Karpas-422 (cell line): ENCODE measurements around the gene ARHGAP22. TPM values are rescaled to one million over a fixed set of nuclear protein-coding genes. Genes with fewer than 3 reads are reported as not detected.

Source experiments
- DNase-seq: peaks from one replicate; pipeline ENCODE4 v3.0.0-alpha.2; 2015
- H2AFZ ChIP-seq: fragments of 200-600 bp; sonication (generic); 2 replicates; pipeline ENCODE4 v1.6.1; 2014; ENCODE audit warnings: antibody characterized with exemption, low read length, mixed read lengths
- H3K27ac ChIP-seq: fragments of 200-600 bp; sonication (generic); 2 replicates; pipeline ENCODE4 v1.5.1; 2014; ENCODE audit warnings: mild to moderate bottlenecking, low read length, moderate library complexity
- H3K27me3 ChIP-seq: fragments of 200-600 bp; sonication (generic); 2 replicates; pipeline ENCODE4 v1.6.1; 2014; ENCODE audit warnings: low read length, mixed read lengths
- H3K36me3 ChIP-seq: fragments of 200-600 bp; sonication (generic); 2 replicates; pipeline ENCODE4 v1.6.1; 2014; ENCODE audit warnings: low read length, mixed read lengths; ENCODE audit not compliant: insufficient read depth
- H3K4me1 ChIP-seq: fragments of 200-600 bp; sonication (generic); 2 replicates; pipeline ENCODE4 v1.6.1; 2014; ENCODE audit warnings: mild to moderate bottlenecking, low read length, mixed read lengths
- H3K4me2 ChIP-seq: fragments of 200-600 bp; sonication (generic); 2 replicates; pipeline ENCODE4 v1.6.1; 2014; ENCODE audit warnings: low read length, low read depth, mild to moderate bottlenecking; ENCODE audit not compliant: poor library complexity, severe bottlenecking
- H3K4me3 ChIP-seq: fragments of 200-600 bp; sonication (generic); 2 replicates; pipeline ENCODE4 v1.5.1; 2014; ENCODE audit warnings: mild to moderate bottlenecking, antibody characterized with exemption, low read length, mixed read lengths
- H3K79me2 ChIP-seq: fragments of 200-600 bp; sonication (generic); 2 replicates; pipeline ENCODE4 v1.6.1; 2014; ENCODE audit warnings: mild to moderate bottlenecking, low read length, mixed read lengths
- H3K9ac ChIP-seq: fragments of 200-600 bp; sonication (generic); 2 replicates; pipeline ENCODE4 v1.6.0; 2014; ENCODE audit warnings: low read length
- H3K9me2 ChIP-seq: fragments of 200-600 bp; sonication (generic), shearing (Covaris generic); replicated peaks from 2 replicates; pipeline ENCODE4 v1.6.0; 2014; ENCODE audit warnings: mild to moderate bottlenecking, low read length, moderate library complexity; ENCODE audit not compliant: insufficient read depth
- H3K9me3 ChIP-seq: fragments of 300-700, 200-600 bp; sonication (generic); 2 replicates; pipeline ENCODE4 v1.6.1; 2014; ENCODE audit warnings: low read length, mixed read lengths
- H4K20me1 ChIP-seq: fragments of 200-600 bp; sonication (generic); 2 replicates; pipeline ENCODE4 v1.6.1; 2014; ENCODE audit warnings: mild to moderate bottlenecking, antibody characterized with exemption, low read length, low read depth; ENCODE audit not compliant: insufficient read depth
- total RNA-seq: library from RNA; depleted of rRNA; stranded (reverse); fragments of >200 nt; shearing (Covaris generic); gene quantifications from 2 replicates; pipeline ENCODE4 v1.2.3, GENCODE V29; 2014; ENCODE audit warnings: low replicate concordance

The ARHGAP22 gene
- total RNA-seq, 1 experiment from 2014 or later = 0.07 TPM

GRCh38 chr10:48500771-48501170, 104.1 kb downstream of the ARHGAP22 start:
- DNase-seq = no peak
- Histone ChIP-seq H3K27me3 (no peaks in the 10 kb centered on the region), H4K20me1 (no peaks in the 10 kb centered on the region), H2AFZ (no peak overlapping the region), H3K79me2 (no peaks in the 10 kb centered on the region), H3K9ac (no peak overlapping the region), H3K4me1 (peaks cover 12% of the 10 kb centered on the region), H3K4me3 (no peak overlapping the region), H3K36me3 (no peaks in the 10 kb centered on the region), H3K9me2 (no peaks in the 10 kb centered on the region), H3K9me3 (no peaks in the 10 kb centered on the region), H3K27ac (no peak overlapping the region), H3K4me2 (no peak overlapping the region)

- no peak overlapping the region for H2AFZ ChIP-seq
- DNase-seq = no peak
- no peaks in the 10 kb centered on the region for H4K20me1 ChIP-seq
- H3K9ac ChIP-seq = no peak overlapping the region
- no peak overlapping the region for H3K4me3 ChIP-seq
- no peaks in the 10 kb centered on the region for H3K79me2 ChIP-seq
- no peak overlapping the region for H3K4me2 ChIP-seq
- H3K27me3 ChIP-seq = no peaks in the 10 kb centered on the region
- peaks cover 12% of the 10 kb centered on the region for H3K4me1 ChIP-seq
- H3K9me3 ChIP-seq = no peaks in the 10 kb centered on the region
- no peaks in the 10 kb centered on the region for H3K9me2 ChIP-seq
- no peaks in the 10 kb centered on the region for H3K36me3 ChIP-seq
- H3K27ac ChIP-seq = no peak overlapping the region
Measured at GRCh38 chr10:48498940-48499510, 105.8 kb downstream of the ARHGAP22 start.

- H3K79me2 ChIP-seq = no peaks in the 10 kb centered on the region
- no peak overlapping the region for H3K27ac ChIP-seq
- H3K9me3 ChIP-seq = no peaks in the 10 kb centered on the region
- no peak for DNase-seq
- H3K4me3 ChIP-seq = no peak overlapping the region
- H3K4me1 ChIP-seq = peaks cover 12% of the 10 kb centered on the region
- H3K4me2 ChIP-seq = no peak overlapping the region
- H2AFZ ChIP-seq = no peak overlapping the region
- H3K27me3 ChIP-seq = no peaks in the 10 kb centered on the region
- no peaks in the 10 kb centered on the region for H3K9me2 ChIP-seq
- H3K9ac ChIP-seq = no peak overlapping the region
- H3K36me3 ChIP-seq = no peaks in the 10 kb centered on the region
- no peaks in the 10 kb centered on the region for H4K20me1 ChIP-seq
Measured at GRCh38 chr10:48497780-48498770, 106.8 kb downstream of the ARHGAP22 start.

- Histone ChIP-seq H3K36me3 (no peaks in the 10 kb centered on the region), H3K9me3 (no peaks in the 10 kb centered on the region), H4K20me1 (no peaks in the 10 kb centered on the region), H3K4me3 (no peak overlapping the region), H2AFZ (no peak overlapping the region), H3K27ac (no peak overlapping the region), H3K79me2 (no peaks in the 10 kb centered on the region), H3K9ac (no peak overlapping the region), H3K4me1 (peaks cover 11% of the 10 kb centered on the region), H3K4me2 (no peak overlapping the region), H3K27me3 (no peaks in the 10 kb centered on the region), H3K9me2 (no peaks in the 10 kb centered on the region)
- DNase-seq = no peak
Measured at GRCh38 chr10:48496831-48497779, 107.8 kb downstream of the ARHGAP22 start.

- no peak overlapping the region for H2AFZ ChIP-seq
- H3K4me3 ChIP-seq = no peak overlapping the region
- no peaks in the 10 kb centered on the region for H4K20me1 ChIP-seq
- no peak for DNase-seq
- H3K9me2 ChIP-seq = no peaks in the 10 kb centered on the region
- no peak overlapping the region for H3K27ac ChIP-seq
- H3K27me3 ChIP-seq = no peaks in the 10 kb centered on the region
- no peak overlapping the region for H3K9ac ChIP-seq
- no peaks in the 10 kb centered on the region for H3K79me2 ChIP-seq
- peaks cover 3% of the 10 kb centered on the region for H3K4me1 ChIP-seq
- no peak overlapping the region for H3K4me2 ChIP-seq
- H3K9me3 ChIP-seq = no peaks in the 10 kb centered on the region
- H3K36me3 ChIP-seq = no peaks in the 10 kb centered on the region
Measured at GRCh38 chr10:48496105-48496830, 108.6 kb downstream of the ARHGAP22 start.

- no peak for DNase-seq
- Histone ChIP-seq H2AFZ (no peak overlapping the region), H3K27ac (no peak overlapping the region), H3K9me2 (no peaks in the 10 kb centered on the region), H3K79me2 (no peaks in the 10 kb centered on the region), H3K9ac (no peak overlapping the region), H3K4me1 (no peaks in the 10 kb centered on the region), H4K20me1 (no peaks in the 10 kb centered on the region), H3K27me3 (no peaks in the 10 kb centered on the region), H3K4me3 (no peak overlapping the region), H3K4me2 (no peak overlapping the region), H3K9me3 (no peaks in the 10 kb centered on the region), H3K36me3 (no peaks in the 10 kb centered on the region)
Measured at GRCh38 chr10:48495282-48496045, 109.4 kb downstream of the ARHGAP22 start.

- Histone ChIP-seq H3K27ac (no peak overlapping the region), H3K36me3 (no peaks in the 10 kb centered on the region), H3K9ac (no peak overlapping the region), H3K79me2 (no peaks in the 10 kb centered on the region), H4K20me1 (no peaks in the 10 kb centered on the region), H3K4me2 (no peak overlapping the region), H3K9me3 (no peaks in the 10 kb centered on the region), H3K9me2 (no peaks in the 10 kb centered on the region), H3K4me3 (no peak overlapping the region), H3K4me1 (no peaks in the 10 kb centered on the region), H2AFZ (no peak overlapping the region), H3K27me3 (no peaks in the 10 kb centered on the region)
- DNase-seq = no peak
Measured at GRCh38 chr10:48494611-48495010, 110.3 kb downstream of the ARHGAP22 start.
